Calu3 (cell line): Measurements from ENCODE around the gene KANSL1. TPM values are rescaled to one million over a fixed set of nuclear protein-coding genes. Genes with fewer than 3 reads are reported as not detected.

Source experiments
- BruUV-seq: library from RNA; stranded (reverse); fragments of 400-500 nt; replicated peaks from 2 replicates; lab custom pipeline; 2021; lab: Mats Ljungman, UMichigan
- CTCF ChIA-PET: fragments of 300-600 bp; sonication (Branson Sonifier 250); formaldehyde crosslinking; loops from one replicate; lab custom pipeline; 2022; ENCODE audit warnings: antibody characterized with exemption; lab: Charles Lee
- DNase-seq: peaks from one replicate; pipeline ENCODE4 v3.0.0; 2022
- H3K27ac Mint-ChIP-seq: one replicate; pipeline ENCODE4 v1.8.0; 2022; ENCODE audit warnings: mixed read lengths; ENCODE audit not compliant: unreplicated experiment
- H3K27me3 Mint-ChIP-seq: one replicate; pipeline ENCODE4 v1.8.0; 2022; ENCODE audit warnings: mixed read lengths; ENCODE audit not compliant: unreplicated experiment
- H3K36me3 Mint-ChIP-seq: one replicate; pipeline ENCODE4 v1.8.0; 2022; ENCODE audit warnings: mild to moderate bottlenecking, moderate library complexity, mixed read lengths; ENCODE audit not compliant: insufficient read depth, unreplicated experiment
- H3K4me1 Mint-ChIP-seq: one replicate; pipeline ENCODE4 v1.8.0; 2022; ENCODE audit warnings: mild to moderate bottlenecking, low read depth, mixed read lengths; ENCODE audit not compliant: unreplicated experiment
- H3K4me3 Mint-ChIP-seq: one replicate; pipeline ENCODE4 v1.8.0; 2022; ENCODE audit warnings: mild to moderate bottlenecking, low read depth, moderate library complexity, mixed read lengths; ENCODE audit not compliant: unreplicated experiment
- H3K9me3 Mint-ChIP-seq: one replicate; pipeline ENCODE4 v1.8.0; 2022; ENCODE audit warnings: low read depth, mixed read lengths; ENCODE audit not compliant: unreplicated experiment
- CTCF ChIP-seq: fragments of 200-600 bp; IDR thresholded peaks from one replicate; pipeline ENCODE4 v1.8.0; 2022; ENCODE audit warnings: antibody characterized with exemption; ENCODE audit not compliant: unreplicated experiment
- intact Hi-C: fragments of 100-400 bp; cut with micrococcal nuclease; formaldehyde crosslinking; loops from one replicate; pipeline ENCODE4 v1.10.0; 2022; ENCODE audit not compliant: unreplicated experiment
- total RNA-seq: library from RNA; stranded (reverse); gene quantifications from 2 replicates; pipeline ENCODE4 v1.2.3, GENCODE V29; 2022

Gene KANSL1
- total RNA-seq, 1 experiment from 2014 or later: 190 TPM

DNA sequence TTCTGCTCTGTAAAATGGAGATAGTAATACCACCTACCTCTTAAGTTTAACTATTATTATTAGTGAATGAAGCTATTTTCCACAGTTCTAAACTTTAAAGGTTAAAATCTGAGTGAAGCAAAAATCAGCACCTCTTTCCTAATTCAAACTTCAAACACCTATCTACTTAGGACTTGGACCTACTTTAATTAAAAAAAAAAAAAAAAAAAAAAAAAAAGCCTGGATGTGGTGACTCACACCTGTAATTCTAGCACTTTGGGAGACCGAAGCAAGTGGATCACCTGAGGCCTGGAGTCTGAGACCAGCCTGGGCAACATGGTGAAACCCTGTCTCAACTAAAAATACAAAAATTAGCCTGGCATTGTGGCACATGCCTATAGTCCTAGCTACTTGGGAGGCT is 5.0 kb upstream of the KANSL1 start:
- H3K4me1 Mint-ChIP-seq: peaks cover 74% of the 10 kb centered on the region
- intact Hi-C loops: no loop called here
- TF ChIP-seq CTCF: no peak
- CTCF ChIA-PET: interaction anchor here (0.7 to 2.3 kb wide), 4 partner anchors 10 to 1000 kb away, joined by 3 to 10 read pairs (median 4); no protein-coding TSS in a partner anchor
- H3K4me3 Mint-ChIP-seq: no peak overlapping the region
- H3K36me3 Mint-ChIP-seq: peaks cover 24% of the 10 kb centered on the region
- H3K9me3 Mint-ChIP-seq: no peaks in the 10 kb centered on the region
- no TSS peak for BruUV-seq
- no peak for DNase-seq
- no peaks in the 10 kb centered on the region for H3K27me3 Mint-ChIP-seq
- no peak overlapping the region for H3K27ac Mint-ChIP-seq

DNA sequence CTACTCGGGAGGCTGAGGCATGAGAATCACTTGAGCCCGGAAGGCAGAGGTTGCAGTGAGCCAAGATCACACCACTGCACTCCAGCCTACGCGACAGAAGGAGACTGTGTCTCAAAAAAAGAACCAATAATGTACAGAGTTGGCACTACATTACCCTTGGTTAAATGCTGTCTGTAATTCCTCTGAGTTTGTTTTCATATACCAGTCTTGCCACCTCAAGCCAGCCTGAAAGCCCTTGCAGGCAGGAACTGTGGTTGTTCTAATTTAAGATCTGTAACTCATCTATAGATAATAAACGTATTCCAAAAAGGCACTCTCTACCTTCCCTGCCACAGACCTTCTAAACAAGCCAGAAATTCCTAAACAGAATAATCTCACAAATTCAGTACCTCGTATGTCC is 4.3 kb upstream of the KANSL1 start:
- intact Hi-C loops: no loop called here
- no peak for TF ChIP-seq CTCF
- CTCF ChIA-PET: interaction anchor here (0.7 kb wide), 1 partner anchor 1001 kb away, joined by 4 read pairs; no protein-coding TSS in a partner anchor
- peak overlapping the region; percentile 12 for H3K27ac Mint-ChIP-seq
- peaks cover 67% of the 10 kb centered on the region for H3K4me1 Mint-ChIP-seq
- DNase-seq: no peak
- no TSS peak for BruUV-seq
- H3K4me3 Mint-ChIP-seq: no peak overlapping the region
- no peaks in the 10 kb centered on the region for H3K27me3 Mint-ChIP-seq
- no peaks in the 10 kb centered on the region for H3K9me3 Mint-ChIP-seq
- peaks cover 31% of the 10 kb centered on the region for H3K36me3 Mint-ChIP-seq

DNA sequence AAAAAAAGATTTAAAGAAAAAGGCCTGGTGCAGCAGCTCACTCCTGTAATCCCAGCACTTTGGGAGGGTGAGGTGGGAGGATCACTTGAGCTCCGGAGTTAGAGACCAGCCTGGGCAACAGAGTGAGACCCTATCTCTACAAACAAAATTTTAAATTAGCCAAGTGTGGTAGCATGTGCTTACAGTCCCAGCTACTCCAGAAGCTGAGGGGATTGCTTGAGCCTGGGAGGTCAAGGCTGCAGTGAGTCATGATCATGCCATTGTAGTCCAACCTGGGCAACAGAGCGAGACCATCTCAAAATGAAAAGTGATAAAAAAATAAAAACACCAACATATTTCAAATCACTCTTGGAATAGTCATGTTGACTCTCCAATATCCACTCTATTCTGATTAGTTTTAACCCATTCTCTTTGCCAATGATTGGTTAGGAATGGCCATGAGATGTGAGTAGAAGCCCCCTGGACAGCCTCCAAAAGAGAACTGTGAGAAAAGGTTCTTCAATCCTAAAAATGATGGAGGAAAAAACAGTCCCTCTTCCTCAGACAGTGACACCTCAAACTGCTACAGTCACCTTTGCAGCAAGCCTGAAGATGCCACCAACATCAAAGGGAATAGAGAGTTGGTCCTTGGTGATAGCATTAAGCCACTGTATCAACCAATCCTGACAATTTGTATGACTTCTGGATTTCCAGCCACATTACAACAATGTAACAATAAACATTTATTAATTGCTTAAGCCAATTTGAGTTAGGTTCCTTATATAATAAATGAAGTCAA is 2.9 kb upstream of the KANSL1 start:
- Mint-ChIP-seq H3K4me3 (no peak overlapping the region), H3K4me1 (peaks cover 53% of the 10 kb centered on the region), H3K27ac (no peak overlapping the region), H3K9me3 (no peaks in the 10 kb centered on the region), H3K27me3 (no peaks in the 10 kb centered on the region), H3K36me3 (peaks cover 45% of the 10 kb centered on the region)
- TF ChIP-seq CTCF: no peak
- no TSS peak for BruUV-seq
- intact Hi-C loops: no loop called here
- CTCF ChIA-PET: interaction anchor here (0.6 to 1.0 kb wide), 2 partner anchors 10 to 1139 kb away, joined by 4 to 5 read pairs; no protein-coding TSS in a partner anchor
- no peak for DNase-seq

GRCh38 chr17:46195217-46195855 is 2.1 kb upstream of the KANSL1 start:
- H3K4me1 Mint-ChIP-seq: peaks cover 50% of the 10 kb centered on the region
- DNase-seq: no peak
- peak overlapping the region; percentile 99 for H3K27ac Mint-ChIP-seq
- H3K36me3 Mint-ChIP-seq: peaks cover 53% of the 10 kb centered on the region
- no TSS peak for BruUV-seq
- no peaks in the 10 kb centered on the region for H3K9me3 Mint-ChIP-seq
- CTCF ChIA-PET: no interaction called here
- intact Hi-C loops: no loop called here
- no peaks in the 10 kb centered on the region for H3K27me3 Mint-ChIP-seq
- no peak overlapping the region for H3K4me3 Mint-ChIP-seq
- TF ChIP-seq CTCF: peak; percentile 9
